Fibroblast of the conjunctiva (primary cell): Measurements from ENCODE around the gene CNTNAP2.
"Not testable (repeated sequence)": the region's sequence is repeated elsewhere in the genome, so short reads cannot be mapped to it uniquely, and the experiment has no call there.

ENCODE experiments used
- DNase-seq: peaks from one replicate; pipeline ENCODE4 v3.0.0-alpha.2; 2010; ENCODE audit warnings: low read depth

CNTNAP2 gene

GRCh38 chr7:147114525-147114924, 997.9 kb downstream of the CNTNAP2 start:
- DNase-seq = not testable (repeated sequence)

- no peak for DNase-seq
Measured at GRCh38 chr7:147136352-147136751, 1019.8 kb downstream of the CNTNAP2 start.

- DNase-seq = no peak
Measured at GRCh38 chr7:147145194-147145593, 1028.6 kb downstream of the CNTNAP2 start.

GRCh38 chr7:147146169-147146568, 1029.6 kb downstream of the CNTNAP2 start:
- DNase-seq = no peak

GRCh38 chr7:147151661-147152060, 1035.1 kb downstream of the CNTNAP2 start:
- no peak for DNase-seq

GRCh38 chr7:147153571-147153970, 1037.0 kb downstream of the CNTNAP2 start:
- DNase-seq = no peak

- no peak for DNase-seq
Measured at GRCh38 chr7:147161405-147161804, 1044.8 kb downstream of the CNTNAP2 start.

- DNase-seq = no peak
Measured at GRCh38 chr7:147170341-147171012, 1053.9 kb downstream of the CNTNAP2 start.

- no peak for DNase-seq
Measured at GRCh38 chr7:147171013-147171391, 1054.4 kb downstream of the CNTNAP2 start.

GRCh38 chr7:147173883-147174282, 1057.3 kb downstream of the CNTNAP2 start:
- DNase-seq = no peak

- DNase-seq = peak; percentile 22
Measured at GRCh38 chr7:147182874-147183273, 1066.3 kb downstream of the CNTNAP2 start.

- no peak for DNase-seq
Measured at GRCh38 chr7:147183276-147183675, 1066.7 kb downstream of the CNTNAP2 start.

GRCh38 chr7:147188467-147188866, 1071.9 kb downstream of the CNTNAP2 start:
- DNase-seq = no peak

- no peak for DNase-seq
Measured at GRCh38 chr7:147193476-147193875, 1076.9 kb downstream of the CNTNAP2 start.

- no peak for DNase-seq
Measured at GRCh38 chr7:147196481-147196880, 1079.9 kb downstream of the CNTNAP2 start.

GRCh38 chr7:147197006-147197405, 1080.4 kb downstream of the CNTNAP2 start:
- DNase-seq = no peak

- DNase-seq = no peak
Measured at GRCh38 chr7:147199868-147200267, 1083.3 kb downstream of the CNTNAP2 start.

GRCh38 chr7:147207988-147208387, 1091.4 kb downstream of the CNTNAP2 start:
- no peak for DNase-seq

- DNase-seq = no peak
Measured at GRCh38 chr7:147231275-147231674, 1114.7 kb downstream of the CNTNAP2 start.

GRCh38 chr7:147235645-147236382, 1119.2 kb downstream of the CNTNAP2 start:
- DNase-seq = no peak

GRCh38 chr7:147240468-147240867, 1123.9 kb downstream of the CNTNAP2 start:
- no peak for DNase-seq

GRCh38 chr7:147245274-147245673, 1128.7 kb downstream of the CNTNAP2 start:
- peak; percentile 9 for DNase-seq

GRCh38 chr7:147249956-147250355, 1133.4 kb downstream of the CNTNAP2 start:
- DNase-seq = no peak
